Inferior parietal cortex (tissue), 1 donor: ENCODE results near the gene SLC35D1.

Experiments used
- DNase-seq: peaks from one replicate; pipeline ENCODE4 v3.0.0-alpha.2; 2016; ENCODE audit errors: extremely low spot score

Gene SLC35D1

DNA sequence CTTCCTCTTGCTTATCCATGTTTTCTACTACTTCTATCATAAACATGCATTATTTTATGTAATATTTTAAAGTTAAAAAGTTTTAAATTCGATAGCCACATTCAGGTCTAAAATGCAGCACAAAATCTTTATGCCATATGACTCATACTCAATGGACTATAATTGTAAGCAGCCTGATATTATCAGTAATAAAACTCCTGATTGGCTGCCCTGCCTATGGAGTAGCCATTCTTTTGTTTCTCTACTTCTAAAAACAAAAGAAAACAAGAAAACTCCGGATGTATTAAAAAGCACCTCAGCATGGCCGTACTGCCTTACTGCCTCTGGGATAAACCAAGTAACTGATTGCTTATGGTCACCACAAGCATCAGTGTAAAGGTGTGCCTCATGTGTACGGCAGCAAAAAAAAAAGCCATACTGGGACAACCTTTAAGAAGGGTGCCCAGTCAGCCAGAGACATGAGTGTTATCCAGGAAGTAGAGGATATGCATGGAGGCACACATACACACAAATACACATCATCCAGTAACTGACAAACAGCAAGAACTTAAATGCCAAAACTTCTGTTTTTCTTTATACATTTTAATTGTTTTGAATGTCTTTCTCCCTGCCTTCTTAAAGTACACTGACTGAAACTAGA is 9.2 kb downstream of the SLC35D1 start:
- DNase-seq, result no peak

DNA sequence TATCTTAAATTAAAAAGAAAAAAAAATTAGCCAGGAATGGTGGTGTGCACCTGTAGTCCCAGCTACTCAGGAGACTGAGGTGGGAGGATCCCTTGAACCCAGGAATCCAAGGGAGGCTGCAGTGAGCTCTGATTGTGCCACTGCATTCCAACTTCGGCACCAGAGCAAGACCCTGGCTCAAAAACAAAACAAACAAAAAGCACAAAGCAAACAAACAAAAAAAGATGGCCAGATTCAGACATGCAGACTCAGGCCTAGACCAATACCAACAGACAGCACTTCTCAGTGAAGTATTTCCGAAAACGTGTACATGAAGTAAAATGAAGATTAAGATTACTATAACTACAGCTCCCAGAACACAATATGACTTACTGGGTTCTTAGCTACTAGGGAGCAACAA is 10.6 kb downstream of the SLC35D1 start:
- no peak for DNase-seq

DNA sequence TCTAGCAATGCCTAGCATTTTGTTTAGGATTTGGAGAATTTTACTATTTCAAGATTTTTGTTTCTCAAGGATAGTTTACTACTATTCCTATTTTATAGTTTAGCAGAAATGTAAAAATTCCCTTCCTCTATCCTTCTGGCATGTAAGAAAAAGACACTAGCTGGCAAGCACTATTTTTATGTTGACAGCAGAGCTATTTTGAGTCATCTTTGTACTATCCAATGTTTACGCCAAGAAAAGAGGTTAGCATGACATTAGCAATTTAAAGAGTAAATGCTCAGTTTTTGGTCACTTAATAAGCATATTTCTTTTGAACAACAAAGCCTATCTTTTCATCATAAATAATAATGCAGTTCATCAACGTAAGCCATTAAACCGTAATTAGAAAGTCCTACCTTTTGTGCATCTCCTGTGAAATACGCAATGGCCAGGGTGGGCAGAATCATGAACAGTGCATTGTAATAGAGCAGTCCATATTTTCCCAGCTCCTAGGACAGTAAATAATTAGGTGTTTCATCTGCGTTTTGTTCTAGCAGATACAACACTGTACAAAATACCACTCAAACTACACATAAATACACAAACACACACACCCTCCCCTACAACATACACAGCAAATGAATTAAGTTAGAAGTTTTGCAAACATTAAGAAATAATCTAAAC is 12.0 kb downstream of the SLC35D1 start:
- no peak for DNase-seq

GRCh38 chr1:67040405-67040804 is 13.5 kb downstream of the SLC35D1 start:
- DNase-seq, result no peak

DNA sequence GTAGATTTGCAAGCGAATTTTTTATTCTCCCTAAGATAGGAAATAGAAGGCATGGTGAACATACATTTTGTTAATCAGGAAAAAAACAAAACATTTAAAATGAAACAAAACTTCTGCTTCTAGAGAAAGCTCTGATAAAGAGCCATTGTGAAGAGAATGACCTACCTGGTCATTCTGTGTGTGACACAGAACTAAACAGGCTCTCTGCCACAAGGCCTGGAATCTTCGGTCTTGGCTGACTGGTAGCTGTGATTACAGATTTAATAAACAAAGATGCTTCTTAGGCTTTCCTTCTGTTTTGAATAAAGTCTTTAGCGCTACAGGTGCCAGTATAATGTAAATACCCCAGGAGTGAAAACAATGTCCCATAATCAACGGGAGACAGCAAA is 22.1 kb downstream of the SLC35D1 start:
- no peak for DNase-seq

DNA sequence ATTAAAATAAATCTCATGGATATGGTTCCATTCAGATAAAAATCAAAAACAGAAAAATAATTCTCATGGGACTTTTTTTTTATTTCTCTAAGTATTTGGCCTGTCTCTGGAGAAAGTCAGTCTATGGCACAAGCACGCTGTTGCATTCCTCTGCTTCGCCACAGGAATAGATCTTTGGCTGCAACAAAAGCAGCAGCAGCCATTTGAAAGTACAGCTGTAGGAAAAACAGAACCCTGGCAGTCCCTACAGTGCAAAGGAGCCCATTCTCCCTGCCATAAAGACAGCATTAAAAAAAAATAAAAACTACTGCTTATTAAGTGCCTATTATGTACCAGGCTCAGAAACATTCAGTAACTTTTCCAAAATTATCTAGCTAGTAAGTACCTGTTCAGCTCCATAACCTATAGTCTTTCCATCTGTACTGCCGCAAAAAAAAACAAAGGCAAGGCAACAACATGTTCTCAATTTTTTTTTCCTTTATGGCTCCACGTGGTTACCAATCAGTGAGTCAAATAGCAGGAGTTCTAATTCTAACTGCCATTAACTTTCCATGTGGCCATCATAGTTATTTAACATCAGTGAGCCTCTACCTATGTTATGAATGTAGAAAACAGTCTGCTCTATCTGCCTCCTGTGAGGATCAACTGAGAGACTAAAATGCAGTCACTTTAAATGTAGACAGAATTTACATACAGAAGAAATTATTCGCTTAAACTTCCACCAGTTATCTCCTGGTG is 22.7 kb downstream of the SLC35D1 start:
- no peak for DNase-seq

- no peak for DNase-seq
These were observed 24.5 kb downstream of the SLC35D1 start for GRCh38 chr1:67029472-67029871.

DNA sequence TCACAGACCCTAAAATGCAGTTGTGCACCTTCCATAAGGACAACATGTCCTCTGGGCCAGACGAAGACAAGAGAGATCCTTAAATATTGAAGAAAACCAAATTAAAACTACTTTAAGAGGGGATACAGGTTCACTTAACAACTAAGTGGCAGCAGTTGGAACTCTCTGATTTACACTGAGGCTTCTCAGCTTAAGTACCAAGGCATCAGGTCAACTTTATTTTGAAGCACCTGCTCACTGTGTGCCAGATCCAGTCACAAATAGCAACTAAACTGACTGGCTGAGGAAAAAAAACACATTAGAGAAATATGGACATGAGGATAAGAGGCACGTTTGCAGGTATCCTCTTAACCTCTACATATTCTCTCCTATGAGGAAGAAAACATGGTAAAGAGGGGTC is 33.2 kb downstream of the SLC35D1 start:
- DNase-seq, result no peak

GRCh38 chr1:67020304-67020703 is 33.6 kb downstream of the SLC35D1 start:
- no peak for DNase-seq

GRCh38 chr1:67019600-67020136 is 34.3 kb downstream of the SLC35D1 start:
- no peak for DNase-seq

GRCh38 chr1:67019121-67019520 is 34.8 kb downstream of the SLC35D1 start:
- no peak for DNase-seq

DNA sequence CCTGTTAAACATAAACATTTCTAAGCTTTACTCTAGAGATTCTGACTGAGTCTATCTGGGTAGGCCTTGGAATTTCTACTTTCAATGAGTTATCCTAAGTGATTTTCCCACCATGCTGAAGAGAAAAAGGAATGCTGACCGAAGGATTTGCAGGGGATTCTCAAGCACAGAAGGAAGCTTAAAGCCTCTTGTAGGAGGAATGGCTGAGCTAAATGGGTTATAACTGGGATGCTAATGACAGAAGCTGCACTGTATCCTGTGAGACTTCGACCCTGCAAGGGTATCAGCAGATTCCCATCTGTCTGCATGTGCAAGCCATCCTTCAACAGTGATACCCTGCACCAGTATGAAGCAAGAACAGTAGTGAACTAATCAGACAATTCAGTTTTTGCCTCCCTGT is 35.4 kb downstream of the SLC35D1 start:
- DNase-seq, result no peak

GRCh38 chr1:67013573-67013972 is 40.4 kb downstream of the SLC35D1 start:
- no peak for DNase-seq

- DNase-seq, result no peak
These were observed 44.2 kb downstream of the SLC35D1 start for GRCh38 chr1:67009792-67010191.

DNA sequence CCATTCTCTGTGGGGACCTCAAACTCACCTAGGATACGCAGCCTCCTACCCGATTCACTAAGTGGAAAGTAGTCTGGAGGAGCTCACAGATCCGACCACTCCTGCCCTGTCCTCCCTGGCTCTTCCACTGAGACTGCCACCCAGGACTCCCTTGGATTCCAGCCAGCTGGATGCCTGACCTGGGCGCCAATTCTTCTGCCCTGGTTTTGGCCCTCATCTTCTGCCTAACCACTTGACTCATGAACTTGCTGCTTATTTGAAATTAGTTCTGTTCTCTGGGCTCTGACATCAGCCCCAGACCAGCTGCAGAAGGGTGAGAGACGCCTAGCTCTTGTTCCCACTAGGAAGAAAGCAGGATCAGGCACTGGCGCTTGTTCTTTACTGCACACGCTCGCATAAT is 48.9 kb downstream of the SLC35D1 start:
- no peak for DNase-seq

DNA sequence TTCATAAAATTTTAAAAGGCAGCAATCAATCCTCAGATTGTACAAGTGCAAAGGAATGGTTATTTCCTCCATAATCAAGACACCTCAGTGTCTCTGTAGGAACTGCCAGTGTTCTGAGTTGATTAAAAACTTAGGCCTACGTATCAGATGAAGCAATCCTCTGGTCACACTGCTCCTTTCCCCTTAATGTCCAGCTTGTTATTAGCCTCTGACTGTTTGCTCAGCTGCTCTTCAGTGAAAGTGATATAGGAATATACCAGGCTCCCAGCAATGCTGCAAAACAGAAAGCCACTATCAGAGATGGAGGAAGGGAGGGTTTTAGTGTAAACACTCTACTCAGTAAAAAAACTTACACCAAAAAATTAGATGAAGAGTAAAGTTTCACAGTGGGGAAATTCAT is 49.8 kb downstream of the SLC35D1 start:
- no peak for DNase-seq

- DNase-seq, result no peak
These were observed 52.1 kb downstream of the SLC35D1 start for GRCh38 chr1:67001682-67002425.

- no peak for DNase-seq
These were observed 54.1 kb downstream of the SLC35D1 start for GRCh38 chr1:66999640-67000400.

- no peak for DNase-seq
These were observed 55.0 kb downstream of the SLC35D1 start for GRCh38 chr1:66998972-66999371.

DNA sequence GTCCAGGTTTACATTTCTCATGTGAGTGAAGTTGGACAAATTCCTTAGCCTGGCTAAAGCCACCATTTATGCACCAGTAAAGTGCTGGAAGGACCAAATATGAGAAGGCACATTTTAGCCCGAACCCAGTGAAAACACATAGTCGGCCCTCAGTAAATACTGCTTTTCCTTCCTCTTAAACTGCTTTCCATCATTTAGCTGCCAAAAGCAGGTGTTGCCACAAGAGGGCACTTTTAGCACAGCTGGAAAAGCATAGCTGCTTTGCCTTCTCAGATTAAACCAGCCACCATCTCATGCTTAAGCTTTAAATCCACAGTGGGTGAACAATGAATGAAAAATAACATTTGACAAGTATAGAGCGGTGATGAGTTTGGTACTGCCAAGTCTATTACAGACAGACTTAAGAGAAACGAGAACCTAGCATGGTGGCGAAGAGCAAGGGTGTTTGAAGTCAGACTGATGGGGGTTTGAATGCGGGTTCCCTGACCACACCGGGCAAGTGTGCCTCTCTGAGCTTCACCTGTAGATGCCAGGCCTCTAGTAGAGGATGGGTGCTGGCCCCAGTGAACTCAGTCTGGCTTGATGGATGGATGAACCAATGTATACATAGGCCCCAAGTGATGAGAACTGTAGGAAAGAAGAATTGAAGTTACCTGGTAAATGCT is 57.8 kb downstream of the SLC35D1 start:
- peak; percentile 78 for DNase-seq

DNA sequence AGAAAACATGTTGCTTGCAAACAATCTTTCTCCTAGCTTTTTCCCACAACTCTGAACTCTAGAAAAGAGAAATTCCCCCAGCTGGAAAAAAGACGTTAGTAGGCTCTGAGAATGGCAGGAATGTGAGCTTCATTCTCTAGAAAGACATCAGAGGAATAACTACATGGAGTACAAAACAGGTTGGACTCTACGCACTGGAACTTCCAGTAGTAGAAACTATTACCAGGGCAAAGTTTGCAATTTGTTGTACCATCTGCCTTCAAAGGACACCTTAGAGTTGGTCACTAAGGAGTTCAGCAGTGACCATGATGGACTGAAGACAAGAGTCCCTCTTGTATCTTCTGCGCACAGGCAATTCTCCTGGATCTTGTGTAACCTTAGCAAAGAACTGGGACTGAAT is 60.9 kb downstream of the SLC35D1 start:
- no peak for DNase-seq
